IPS-18a (cell line): ENCODE results near the gene APBA3.

Experiments
- H3K27ac ChIP-seq: one replicate; pipeline ENCODE4 v1.5.1; 2013; ENCODE audit warnings: low read length
- H3K27me3 ChIP-seq: one replicate; pipeline ENCODE4 v1.6.1; 2013; ENCODE audit warnings: mild to moderate bottlenecking, low read length; ENCODE audit not compliant: control insufficient read depth, insufficient read depth
- H3K36me3 ChIP-seq: one replicate; pipeline ENCODE4 v1.6.1; 2013; ENCODE audit warnings: low read depth, low read length; ENCODE audit not compliant: control insufficient read depth
- H3K4me1 ChIP-seq: one replicate; pipeline ENCODE4 v1.6.1; 2013; ENCODE audit warnings: low read depth, low read length; ENCODE audit not compliant: control insufficient read depth
- H3K4me3 ChIP-seq: one replicate; pipeline ENCODE4 v1.5.1; 2013; ENCODE audit warnings: low read length
- H3K9ac ChIP-seq: one replicate; pipeline ENCODE4 v1.6.1; 2013; ENCODE audit warnings: mild to moderate bottlenecking, low read length, moderate library complexity
- H3K9me3 ChIP-seq: one replicate; pipeline ENCODE4 v1.6.1; 2013; ENCODE audit warnings: low read depth, low read length; ENCODE audit not compliant: control insufficient read depth

Gene APBA3

DNA sequence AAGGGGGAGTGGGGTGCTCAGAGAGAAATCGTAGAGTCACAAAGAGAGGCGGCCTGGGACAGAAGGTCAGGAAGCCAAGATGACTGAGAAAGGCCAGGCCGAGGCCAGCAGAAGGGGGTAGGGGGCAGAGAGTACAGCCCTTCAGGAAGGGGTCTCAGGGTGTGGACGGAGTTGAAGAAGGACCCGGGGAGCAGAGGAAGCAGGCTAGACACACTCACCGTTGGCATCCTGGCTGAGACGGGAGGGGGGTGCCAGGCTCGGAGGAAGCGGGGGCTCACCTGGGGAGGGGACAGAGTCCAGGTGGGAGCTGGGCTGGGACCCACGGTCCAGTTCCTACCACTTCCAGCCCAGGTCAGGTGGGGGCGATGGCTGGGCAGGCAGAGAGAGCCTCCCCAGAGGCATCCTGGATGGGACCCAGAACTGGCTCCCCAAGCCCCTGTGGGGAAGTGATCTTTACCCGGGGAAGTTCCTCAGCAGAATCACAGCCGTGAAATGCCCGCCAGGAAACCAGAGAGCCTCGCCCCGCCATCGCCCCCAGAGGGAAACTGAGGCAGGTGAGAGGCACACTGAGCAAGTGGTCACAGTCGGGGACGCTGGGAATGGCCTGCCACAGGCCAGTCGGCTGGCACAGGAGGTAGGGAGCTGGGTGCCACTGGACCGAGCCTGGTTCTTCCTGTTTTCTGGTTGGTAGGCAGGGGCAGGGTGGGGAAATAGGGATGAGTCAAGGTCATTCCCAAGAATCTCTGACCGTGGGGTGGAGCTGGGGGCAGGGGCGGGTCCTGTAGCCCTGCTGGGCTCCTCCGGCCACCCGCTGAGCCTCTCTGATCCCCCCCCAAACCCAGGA is 23.3 kb upstream of the APBA3 start:
- no peak overlapping the region for H3K9ac ChIP-seq

DNA sequence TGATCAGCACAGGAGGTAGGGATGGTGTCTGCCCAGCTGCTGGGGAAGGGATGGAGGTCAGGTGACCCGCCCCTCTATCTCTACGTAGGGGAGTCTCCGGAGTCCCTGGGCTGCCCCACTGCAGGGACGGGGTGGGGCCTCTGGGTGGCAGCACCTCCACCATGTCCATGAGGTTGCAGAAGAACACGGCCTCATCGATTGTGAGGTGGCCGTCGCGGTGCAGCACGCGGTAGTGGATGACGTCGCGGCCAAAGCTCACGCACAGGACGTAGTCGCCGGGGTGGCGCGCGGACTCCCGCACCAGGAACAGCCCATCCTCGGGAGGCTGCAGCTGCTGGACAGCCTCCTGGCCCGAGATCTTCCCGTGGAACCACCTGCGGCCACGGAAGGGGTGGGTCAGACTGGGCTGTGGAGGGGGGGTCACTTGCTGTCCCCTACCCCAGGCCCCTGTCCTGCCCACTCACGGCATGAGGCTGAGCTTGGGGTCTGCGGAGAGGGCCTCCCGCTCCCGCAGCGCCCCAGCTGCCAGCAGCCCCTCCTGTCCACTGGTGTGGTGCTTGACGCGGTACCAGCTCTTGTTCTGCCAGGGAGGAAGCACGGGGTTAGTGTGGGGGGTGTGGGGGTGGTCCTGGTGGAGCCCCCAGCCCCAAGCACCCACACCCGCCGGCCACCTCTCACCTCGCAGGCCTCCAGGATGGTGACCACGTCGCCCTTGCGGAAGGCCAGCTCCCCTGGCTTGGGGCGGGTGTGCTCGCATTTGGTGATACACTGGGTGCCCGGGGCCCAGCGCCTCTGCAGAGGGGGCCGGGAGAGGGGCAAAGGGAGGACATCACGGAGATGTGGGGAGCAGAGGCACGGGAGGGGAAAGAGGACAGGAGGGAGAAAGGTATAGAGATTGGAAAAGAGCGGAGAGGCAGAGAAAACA is 22.4 kb upstream of the APBA3 start:
- no peak overlapping the region for H3K27ac ChIP-seq
- H3K36me3 ChIP-seq = no peaks in the 10 kb centered on the region
- H3K4me3 ChIP-seq = no peak overlapping the region
- peaks cover 6% of the 10 kb centered on the region for H3K9me3 ChIP-seq
- H3K9ac ChIP-seq = no peak overlapping the region
- peaks cover 38% of the 10 kb centered on the region for H3K27me3 ChIP-seq
- no peaks in the 10 kb centered on the region for H3K4me1 ChIP-seq

More for the DNA sequence above, 23.3 kb upstream of the APBA3 start:
- Histone ChIP-seq H3K27ac (no peak overlapping the region), H3K4me1 (no peaks in the 10 kb centered on the region), H3K27me3 (peaks cover 38% of the 10 kb centered on the region), H3K36me3 (no peaks in the 10 kb centered on the region), H3K4me3 (peak overlapping the region; percentile 60), H3K9me3 (peaks cover 6% of the 10 kb centered on the region)

DNA sequence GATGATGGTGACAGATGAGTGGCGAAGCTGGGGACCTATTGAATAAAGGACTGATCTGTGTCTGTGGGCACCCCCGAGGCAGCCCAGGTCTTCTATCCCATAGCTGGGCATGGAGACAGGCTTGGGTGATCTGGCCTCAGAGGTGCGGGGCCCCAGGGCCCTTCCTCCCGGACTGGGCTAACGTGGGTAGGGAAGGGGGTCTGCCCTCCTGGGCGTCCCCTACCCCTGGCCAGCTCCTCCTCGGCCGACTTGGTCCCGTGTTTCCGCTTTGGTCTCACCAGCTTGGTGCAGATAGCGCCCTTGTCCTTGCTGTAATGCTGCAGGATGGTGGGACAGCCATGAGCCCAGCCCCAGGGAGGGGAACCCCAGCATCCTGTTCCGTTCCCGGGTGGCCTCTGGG is 21.4 kb upstream of the APBA3 start:
- H3K4me3 ChIP-seq = no peak overlapping the region
- no peak overlapping the region for H3K27ac ChIP-seq
- peaks cover 38% of the 10 kb centered on the region for H3K27me3 ChIP-seq
- peaks cover 6% of the 10 kb centered on the region for H3K9me3 ChIP-seq
- H3K9ac ChIP-seq = no peak overlapping the region
- H3K36me3 ChIP-seq = no peaks in the 10 kb centered on the region
- H3K4me1 ChIP-seq = no peaks in the 10 kb centered on the region

DNA sequence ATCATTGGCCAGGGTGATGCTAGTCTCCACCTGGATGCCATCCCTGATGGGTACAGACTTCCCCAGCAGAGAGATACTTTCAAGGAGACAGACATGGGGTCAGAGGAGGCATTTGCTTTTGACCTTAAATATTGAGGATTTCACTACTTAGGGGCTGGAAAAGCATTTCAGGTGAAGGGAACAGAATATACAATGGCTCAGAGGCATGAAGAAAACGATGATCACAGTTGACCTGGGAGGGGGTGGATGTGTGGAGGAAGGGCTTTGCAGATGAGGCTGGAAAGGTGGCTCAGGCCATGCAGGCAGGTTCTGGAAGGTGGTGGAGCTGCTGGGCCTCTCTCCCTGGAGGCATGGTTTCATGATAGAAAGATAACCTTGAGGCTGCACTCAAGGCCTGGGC is 20.8 kb upstream of the APBA3 start:
- Histone ChIP-seq H3K36me3 (no peaks in the 10 kb centered on the region), H3K9ac (no peak overlapping the region), H3K4me3 (no peak overlapping the region), H3K27ac (no peak overlapping the region), H3K9me3 (peaks cover 6% of the 10 kb centered on the region), H3K4me1 (no peaks in the 10 kb centered on the region), H3K27me3 (peaks cover 38% of the 10 kb centered on the region)

DNA sequence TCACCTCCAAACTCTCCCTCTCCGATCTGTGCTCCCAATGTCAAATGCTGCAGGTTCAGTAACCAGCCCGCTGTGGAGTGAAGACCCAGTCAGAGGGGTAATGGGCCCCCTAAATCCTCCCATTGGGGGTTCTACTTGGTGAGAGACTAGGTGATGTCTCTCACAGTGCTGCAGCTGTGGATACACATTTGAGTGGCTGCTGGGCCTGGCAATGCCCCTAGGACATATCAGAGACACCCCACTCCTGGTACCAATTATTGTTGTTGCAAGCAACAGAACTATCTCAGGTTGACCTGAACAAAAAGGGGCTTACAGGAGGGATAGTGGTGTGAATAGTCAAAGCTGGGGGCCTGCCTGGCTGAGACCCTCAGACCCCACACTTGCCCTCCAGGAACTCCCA is 20.1 kb upstream of the APBA3 start:
- no peak overlapping the region for H3K4me3 ChIP-seq
- no peak overlapping the region for H3K27ac ChIP-seq
- no peaks in the 10 kb centered on the region for H3K4me1 ChIP-seq
- H3K27me3 ChIP-seq = peaks cover 32% of the 10 kb centered on the region
- peaks cover 6% of the 10 kb centered on the region for H3K9me3 ChIP-seq
- no peak overlapping the region for H3K9ac ChIP-seq
- H3K36me3 ChIP-seq = no peaks in the 10 kb centered on the region

DNA sequence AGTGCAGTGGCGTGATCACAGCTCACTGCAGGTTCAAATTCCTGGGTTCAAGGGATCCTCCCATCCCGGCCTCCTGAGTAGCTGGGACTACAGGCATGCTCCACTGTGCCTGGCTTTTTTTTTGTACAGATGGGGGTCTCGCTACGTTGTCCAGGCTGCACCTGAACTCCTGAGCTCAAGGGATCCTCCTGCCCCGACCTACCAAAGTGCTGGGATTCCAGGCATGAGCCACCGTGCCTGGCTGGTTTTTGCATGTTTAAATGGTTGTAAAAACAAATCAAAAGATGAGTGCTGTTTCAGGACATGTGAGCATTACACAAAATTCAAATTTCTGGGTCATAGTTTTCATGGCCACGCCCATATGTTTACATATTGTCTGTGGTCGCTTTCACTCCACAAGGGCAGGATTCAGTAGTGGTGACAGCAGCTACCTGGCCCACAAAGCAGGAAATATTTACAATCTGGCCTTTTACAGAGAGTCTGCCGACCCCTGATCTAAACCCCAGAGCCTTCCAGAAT is 19.4 kb upstream of the APBA3 start:
- Histone ChIP-seq H3K4me3 (no peak overlapping the region), H3K36me3 (no peaks in the 10 kb centered on the region), H3K4me1 (no peaks in the 10 kb centered on the region), H3K9me3 (peaks cover 6% of the 10 kb centered on the region), H3K9ac (no peak overlapping the region), H3K27me3 (peaks cover 26% of the 10 kb centered on the region), H3K27ac (no peak overlapping the region)

DNA sequence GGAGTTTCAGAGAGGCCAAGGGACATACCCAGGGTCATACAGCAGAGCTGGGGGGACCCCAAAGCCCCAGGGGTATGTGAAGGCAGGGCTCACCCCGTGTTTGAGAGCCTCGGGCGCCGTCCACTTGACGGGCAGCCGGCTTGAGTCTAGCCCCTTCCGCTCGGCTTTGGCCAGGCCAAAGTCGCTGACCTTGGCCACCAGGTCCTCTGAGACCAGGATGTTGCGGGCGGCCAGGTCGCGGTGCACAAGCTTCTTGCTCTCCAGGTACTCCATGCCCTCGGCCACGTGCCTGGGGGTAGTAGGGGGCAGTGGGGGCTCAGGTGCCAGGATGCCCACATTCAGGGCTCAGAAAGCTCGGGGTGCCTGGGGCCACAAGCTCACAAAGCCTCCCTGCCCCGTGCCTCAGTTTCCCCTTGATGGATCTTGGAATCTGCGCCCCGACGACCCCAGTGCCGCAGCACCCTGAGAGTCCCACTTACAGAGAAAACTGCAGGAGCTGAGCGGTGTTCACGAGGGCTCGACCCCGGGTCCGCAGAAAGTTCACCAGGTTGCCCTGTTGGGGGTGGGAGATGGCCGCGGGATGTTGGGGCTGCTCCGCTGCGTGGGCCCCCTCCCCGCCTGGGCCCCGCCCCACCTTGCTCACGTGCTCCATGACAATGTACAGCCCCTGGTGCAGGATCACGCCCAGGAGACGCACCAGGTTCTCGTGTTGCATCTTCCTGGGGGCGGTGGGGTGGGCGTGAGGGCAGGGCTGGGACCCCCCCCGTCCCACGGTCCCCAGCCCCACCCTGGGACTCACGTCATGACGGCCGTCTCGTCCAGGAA is 17.6 kb upstream of the APBA3 start:
- H3K27ac ChIP-seq = no peak overlapping the region
- no peak overlapping the region for H3K4me3 ChIP-seq
- no peak overlapping the region for H3K9ac ChIP-seq
- no peaks in the 10 kb centered on the region for H3K4me1 ChIP-seq
- H3K27me3 ChIP-seq = peaks cover 9% of the 10 kb centered on the region
- H3K36me3 ChIP-seq = no peaks in the 10 kb centered on the region
- H3K9me3 ChIP-seq = peaks cover 6% of the 10 kb centered on the region

DNA sequence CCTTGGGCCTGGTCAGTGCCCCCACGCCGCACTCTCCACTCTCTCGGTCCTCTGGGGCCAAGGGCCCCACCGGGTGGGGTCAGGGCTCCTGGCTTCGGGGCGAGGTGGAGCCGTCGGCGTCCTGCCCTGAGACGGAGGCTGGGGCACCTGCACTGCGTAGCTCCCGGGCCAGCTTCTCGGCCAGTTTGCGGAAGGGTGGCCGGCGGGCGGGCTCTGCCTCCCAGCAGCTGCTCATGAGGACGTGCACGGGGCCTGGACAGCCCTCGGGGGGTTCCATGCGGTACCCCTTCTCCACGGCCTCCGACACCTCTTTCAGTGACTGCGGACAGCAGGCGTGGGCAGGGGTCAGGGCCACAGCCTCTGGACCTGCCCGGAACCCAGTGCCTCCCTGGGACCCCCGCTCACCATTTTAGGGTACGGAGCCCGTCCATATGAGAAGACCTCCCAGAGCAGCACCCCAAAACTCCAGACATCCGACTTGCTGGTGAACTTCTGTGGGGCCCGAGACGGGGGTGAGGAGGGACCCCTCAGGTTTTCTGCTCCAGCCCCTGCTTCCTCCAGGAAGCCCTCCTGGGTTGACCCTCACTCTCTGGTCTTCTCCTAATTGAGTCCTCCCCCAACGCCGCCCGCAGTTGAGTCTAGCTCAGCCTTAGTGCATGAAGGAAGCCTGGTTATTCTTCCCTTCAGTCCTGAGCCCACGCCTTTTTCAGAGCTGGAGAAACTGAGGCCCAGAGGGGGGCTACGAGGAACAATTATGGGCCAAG is 16.8 kb upstream of the APBA3 start:
- no peak overlapping the region for H3K27ac ChIP-seq
- no peaks in the 10 kb centered on the region for H3K36me3 ChIP-seq

DNA sequence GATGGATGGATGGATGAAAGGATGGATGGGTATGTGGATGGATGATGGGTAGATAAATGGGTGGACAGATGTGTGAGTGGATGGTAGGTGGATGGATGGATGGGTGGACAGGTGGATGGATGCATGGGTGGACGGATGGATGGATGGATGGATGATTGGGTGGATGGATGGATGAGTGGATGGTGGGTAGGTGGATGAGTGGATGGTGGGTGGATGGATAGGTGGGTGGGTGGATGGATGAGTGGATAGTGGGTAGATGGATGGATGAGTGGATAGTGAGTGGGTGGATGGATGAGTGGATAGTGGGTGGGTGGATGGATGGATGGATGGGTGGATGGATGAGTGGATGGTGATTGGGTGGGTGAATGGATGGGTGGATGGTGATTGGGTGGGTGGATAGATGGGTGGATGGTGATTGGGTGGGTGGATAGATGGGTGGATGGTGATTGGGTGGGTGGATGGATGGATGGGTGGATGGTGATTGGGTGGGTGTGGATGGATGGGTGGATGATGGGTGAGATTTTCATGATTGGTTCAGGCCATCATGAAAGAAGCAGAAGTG is 15.1 kb upstream of the APBA3 start:
- H3K36me3 ChIP-seq = no peaks in the 10 kb centered on the region
- H3K27ac ChIP-seq = no peak overlapping the region
- H3K9ac ChIP-seq = no peak overlapping the region
- H3K4me3 ChIP-seq = no peak overlapping the region
- no peaks in the 10 kb centered on the region for H3K4me1 ChIP-seq
- H3K9me3 ChIP-seq = peaks cover 4% of the 10 kb centered on the region
- H3K27me3 ChIP-seq = no peaks in the 10 kb centered on the region

More for the DNA sequence above, 16.8 kb upstream of the APBA3 start:
- peaks cover under 1% of the 10 kb centered on the region for H3K27me3 ChIP-seq
- H3K4me1 ChIP-seq = no peaks in the 10 kb centered on the region
- no peak overlapping the region for H3K4me3 ChIP-seq
- no peak overlapping the region for H3K9ac ChIP-seq
- peaks cover 6% of the 10 kb centered on the region for H3K9me3 ChIP-seq

DNA sequence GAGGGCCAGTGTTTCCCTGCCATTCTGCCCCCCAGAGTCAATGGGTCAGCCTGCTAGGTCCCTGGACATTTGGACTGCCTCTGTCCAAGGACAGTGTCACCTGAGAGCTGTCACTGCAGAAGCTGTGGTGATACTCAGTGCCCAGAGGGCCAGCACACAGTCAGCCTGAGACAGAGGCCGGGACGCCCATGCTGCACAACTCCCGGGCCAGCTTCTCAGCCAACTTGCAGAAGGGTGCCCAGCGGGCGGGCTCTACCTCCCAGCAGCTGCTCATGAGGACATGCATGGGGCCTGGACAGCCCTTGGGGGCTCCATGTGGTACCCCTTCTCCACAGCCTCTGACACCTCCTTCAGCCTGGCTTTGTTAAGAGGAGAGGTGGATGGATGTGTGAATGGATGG is 14.3 kb upstream of the APBA3 start:
- no peak overlapping the region for H3K4me3 ChIP-seq
- no peaks in the 10 kb centered on the region for H3K4me1 ChIP-seq
- no peak overlapping the region for H3K9ac ChIP-seq
- no peaks in the 10 kb centered on the region for H3K9me3 ChIP-seq
- H3K27ac ChIP-seq = no peak overlapping the region
- H3K27me3 ChIP-seq = no peaks in the 10 kb centered on the region
- no peaks in the 10 kb centered on the region for H3K36me3 ChIP-seq
